ENCODE measurements around the gene GNG12.

DNA sequence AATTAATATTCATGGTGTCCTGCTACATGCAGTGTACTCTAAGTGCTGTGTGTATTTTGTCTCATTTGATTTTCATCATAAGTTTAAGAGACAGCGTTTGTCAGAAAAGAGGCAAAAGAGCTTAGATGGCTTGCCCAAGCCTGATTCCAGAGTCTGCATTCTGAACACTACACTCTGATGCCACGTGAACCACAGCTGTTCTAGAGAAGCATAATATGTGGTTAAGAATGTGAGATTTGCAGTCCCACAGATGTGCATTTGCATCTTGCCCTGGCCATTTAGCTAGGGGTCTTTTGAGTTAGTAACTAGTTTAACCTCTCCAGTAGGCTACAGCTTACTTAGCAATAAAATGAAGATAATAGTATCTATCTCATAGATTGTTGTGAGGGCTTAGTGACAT, 157.5 kb downstream of the GNG12 start:
- TF ChIP-seq POLR2A (IDR thresholded peaks at IDR 0.05), result no peak
- TF ChIP-seq, protein P1, sequence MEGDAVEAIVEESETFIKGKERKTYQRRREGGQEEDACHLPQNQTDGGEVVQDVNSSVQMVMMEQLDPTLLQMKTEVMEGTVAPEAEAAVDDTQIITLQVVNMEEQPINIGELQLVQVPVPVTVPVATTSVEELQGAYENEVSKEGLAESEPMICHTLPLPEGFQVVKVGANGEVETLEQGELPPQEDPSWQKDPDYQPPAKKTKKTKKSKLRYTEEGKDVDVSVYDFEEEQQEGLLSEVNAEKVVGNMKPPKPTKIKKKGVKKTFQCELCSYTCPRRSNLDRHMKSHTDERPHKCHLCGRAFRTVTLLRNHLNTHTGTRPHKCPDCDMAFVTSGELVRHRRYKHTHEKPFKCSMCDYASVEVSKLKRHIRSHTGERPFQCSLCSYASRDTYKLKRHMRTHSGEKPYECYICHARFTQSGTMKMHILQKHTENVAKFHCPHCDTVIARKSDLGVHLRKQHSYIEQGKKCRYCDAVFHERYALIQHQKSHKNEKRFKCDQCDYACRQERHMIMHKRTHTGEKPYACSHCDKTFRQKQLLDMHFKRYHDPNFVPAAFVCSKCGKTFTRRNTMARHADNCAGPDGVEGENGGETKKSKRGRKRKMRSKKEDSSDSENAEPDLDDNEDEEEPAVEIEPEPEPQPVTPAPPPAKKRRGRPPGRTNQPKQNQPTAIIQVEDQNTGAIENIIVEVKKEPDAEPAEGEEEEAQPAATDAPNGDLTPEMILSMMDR (IDR thresholded peaks at IDR 0.05), result no peak

Measured in prostate gland (tissue), 2 donors.